CD14-positive monocyte (primary cell): ENCODE data around the gene KIF27. TPM values are rescaled to one million over a fixed set of nuclear protein-coding genes. Genes with fewer than 3 reads are reported as not detected.

Source experiments
- DNase-seq, 3 donors: peaks; one replicate each; pipeline ENCODE4 v3.0.0-alpha.2; 2011 to 2022
- H2AFZ ChIP-seq: 2 replicates; pipeline ENCODE4 v1.6.0; 2012; ENCODE audit warnings: mild to moderate bottlenecking, low read depth, low read length, inconsistent platforms; ENCODE audit not compliant: insufficient read depth, poor library complexity, severe bottlenecking
- H3K27ac ChIP-seq, 2 donors: 1 replicate in 1 of 2; 2 replicates in 1 of 2; pipeline ENCODE4 v1.5.1; 2012 to 2013; ENCODE audit warnings: low read length in 2 of 2, control low read depth in 1 of 2, inconsistent platforms in 1 of 2, low read depth in 1 of 2, mild to moderate bottlenecking in 1 of 2
- H3K27me3 ChIP-seq, 2 donors: one replicate each; pipeline versions ENCODE4 v1.6.0 to v1.6.1; 2011 to 2013; ENCODE audit warnings: low read length in 2 of 2; ENCODE audit not compliant: control insufficient read depth in 2 of 2, insufficient read depth in 2 of 2
- H3K36me3 ChIP-seq, 2 donors: replicated peaks in 1 of 2; 1 replicate in 1 of 2; 2 replicates in 1 of 2; pipeline versions ENCODE4 v1.5.1 to v1.6.1; 2012 to 2013; ENCODE audit warnings: low read length in 2 of 2, control low read depth in 1 of 2, inconsistent platforms in 1 of 2, mild to moderate bottlenecking in 1 of 2; ENCODE audit not compliant: insufficient read depth in 2 of 2, control insufficient read depth in 1 of 2
- H3K4me1 ChIP-seq, 2 donors: 1 replicate in 1 of 2; 2 replicates in 1 of 2; pipeline versions ENCODE4 v1.5.1 to v1.6.1; 2012 to 2013; ENCODE audit warnings: low read length in 2 of 2, control low read depth in 1 of 2, inconsistent platforms in 1 of 2, mild to moderate bottlenecking in 1 of 2, moderate library complexity in 1 of 2; ENCODE audit not compliant: insufficient read depth in 2 of 2, control insufficient read depth in 1 of 2
- H3K4me2 ChIP-seq: replicated peaks from 2 replicates; pipeline ENCODE3; 2012; ENCODE audit warnings: low read length, moderate library complexity, mild to moderate bottlenecking; ENCODE audit not compliant: poor library complexity, severe bottlenecking; ENCODE audit errors: extremely low read depth
- H3K4me3 ChIP-seq, 3 experiments: fragments of 200-600 bp in 1 of 3; sonication (generic) in 1 of 3; replicated peaks in 1 of 3; 1 replicate in 2 of 3; 2 replicates in 1 of 3; pipeline ENCODE4 v1.5.1; 2011 to 2013; ENCODE audit warnings: low read length in 3 of 3, mild to moderate bottlenecking in 3 of 3, control low read depth in 2 of 3, low read depth in 2 of 3, inconsistent platforms in 1 of 3, moderate library complexity in 1 of 3
- H3K79me2 ChIP-seq: 2 replicates; pipeline ENCODE4 v1.6.0; 2012; ENCODE audit warnings: mild to moderate bottlenecking, control low read depth, inconsistent platforms, low read length, moderate library complexity; ENCODE audit not compliant: insufficient read depth
- H3K9ac ChIP-seq: 2 replicates; pipeline ENCODE4 v1.6.0; 2017; ENCODE audit warnings: low read length, mild to moderate bottlenecking; ENCODE audit not compliant: insufficient read depth, poor library complexity, severe bottlenecking
- H3K9me3 ChIP-seq, 2 donors: replicated peaks in 1 of 2; 1 replicate in 1 of 2; 2 replicates in 1 of 2; pipeline versions ENCODE4 v1.5.1 to v1.6.1; 2012 to 2013; ENCODE audit warnings: low read length in 2 of 2, control low read depth in 1 of 2; ENCODE audit not compliant: control insufficient read depth in 1 of 2, insufficient read depth in 1 of 2
- H4K20me1 ChIP-seq: 2 replicates; pipeline ENCODE4 v1.6.0; 2012; ENCODE audit warnings: mild to moderate bottlenecking, low read length, control low read depth, moderate library complexity; ENCODE audit not compliant: insufficient read depth
- H3K27ac Mint-ChIP-seq, 7 donors: one replicate each; pipeline ENCODE4 v1.8.0; 2020; ENCODE audit warnings: mild to moderate bottlenecking in 7 of 7, mixed read lengths in 7 of 7, moderate library complexity in 6 of 7, inconsistent platforms in 2 of 7
- H3K27me3 Mint-ChIP-seq, 3 donors: one replicate each; pipeline ENCODE4 v1.8.0; 2021 to 2022; ENCODE audit warnings: low read depth in 3 of 3, mild to moderate bottlenecking in 3 of 3, mixed read lengths in 3 of 3, moderate library complexity in 3 of 3, inconsistent platforms in 1 of 3
- H3K36me3 Mint-ChIP-seq, 2 donors: one replicate each; pipeline ENCODE4 v1.8.0; 2020; ENCODE audit warnings: mixed read lengths in 2 of 2, inconsistent platforms in 1 of 2, mild to moderate bottlenecking in 1 of 2
- H3K4me1 Mint-ChIP-seq: one replicate; pipeline ENCODE4 v1.8.0; 2020; ENCODE audit warnings: mild to moderate bottlenecking, mixed read lengths
- H3K4me3 Mint-ChIP-seq, 2 donors: one replicate each; pipeline ENCODE4 v1.8.0; 2020; ENCODE audit warnings: mild to moderate bottlenecking in 2 of 2, mixed read lengths in 2 of 2, moderate library complexity in 1 of 2
- H3K9me3 Mint-ChIP-seq, 7 donors: one replicate each; pipeline ENCODE4 v1.8.0; 2020 to 2022; ENCODE audit warnings: mixed read lengths in 7 of 7, mild to moderate bottlenecking in 6 of 7, moderate library complexity in 6 of 7, inconsistent platforms in 2 of 7
- WGBS: methylation state at CpG from one replicate; pipeline ENCODE4 v1.1.5; 2013; ENCODE audit warnings: missing lambda C conversion rate; ENCODE audit not compliant: insufficient coverage; 5-methylcytosine and 5-hydroxymethylcytosine counted together
- intact Hi-C, 2 donors: fragments of 100-400 bp; cut with micrococcal nuclease; formaldehyde crosslinking; loops; one replicate each; pipeline versions ENCODE4 v1.15.0 to v1.15.1; 2023
- polyA plus RNA-seq, 3 donors: library from polyadenylated mRNA; depleted of rRNA in 1 of 3; unstranded in 2 of 3; stranded (reverse) in 1 of 3; fragments of 300-500 nt in 2 of 3; fragments of >200 nt in 1 of 3; fragmentation: Illumina TruSeq in 2 of 3; gene quantifications; 1 replicate in 2 of 3; 2 replicates in 1 of 3; pipeline ENCODE4 v1.2.3, GENCODE V29; 2012 to 2021
- TF ChIP-seq, protein P1 (sequence below): fragments of 200-600 bp; IDR thresholded peaks from one replicate; pipeline ENCODE4 v1.8.0; 2022; ENCODE audit warnings: antibody characterized with exemption, mild to moderate bottlenecking

KIF27 gene
- polyA plus RNA-seq, 3 donors, result 0.58 to 1.3 (median 1.1) TPM

DNA sequence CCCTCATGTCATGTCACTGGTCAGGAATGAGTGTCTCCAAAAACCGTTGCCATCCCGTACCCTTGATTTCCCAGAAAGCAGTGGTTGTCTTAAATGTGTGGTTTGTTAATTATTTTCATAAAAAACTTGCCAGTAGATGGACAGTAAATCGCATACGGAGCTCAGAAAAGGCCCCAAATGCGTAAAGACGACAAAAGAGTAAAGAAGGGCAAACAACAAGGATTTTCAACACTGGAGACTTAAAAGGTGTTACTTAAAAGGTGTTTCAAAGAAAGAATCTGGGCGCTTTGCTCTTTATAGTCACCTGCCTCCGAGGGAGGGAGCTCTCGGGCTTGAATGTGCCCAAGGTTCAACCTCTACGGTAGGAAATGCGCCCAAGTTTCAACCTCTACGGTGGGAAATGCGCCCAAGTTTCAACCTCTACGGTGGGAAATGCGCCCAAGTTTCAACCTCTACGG, 734 bp downstream of the KIF27 start:
- peak overlapping the region; percentile 91 to 97 (median 94) for H3K27ac Mint-ChIP-seq
- peaks cover 12% of the 10 kb centered on the region for H3K4me1 Mint-ChIP-seq
- Histone ChIP-seq H3K4me2 (peak overlapping the region; percentile 70), H3K27me3 (no peaks in the 10 kb centered on the region), H3K9ac (peak overlapping the region; percentile 93), H3K4me1 (peaks cover 15 to 20% of the 10 kb centered on the region in 2 donors), H3K79me2 (no peaks in the 10 kb centered on the region), H3K36me3 (no peaks in the 10 kb centered on the region), H3K9me3 (no peaks in the 10 kb centered on the region), H3K4me3 (peak overlapping the region; percentile 37 to 74 (median 60)), H2AFZ (peak overlapping the region; percentile 78), H4K20me1 (no peaks in the 10 kb centered on the region), H3K27ac (peak overlapping the region; percentile 77 to 85)
- TF ChIP-seq, protein P1, sequence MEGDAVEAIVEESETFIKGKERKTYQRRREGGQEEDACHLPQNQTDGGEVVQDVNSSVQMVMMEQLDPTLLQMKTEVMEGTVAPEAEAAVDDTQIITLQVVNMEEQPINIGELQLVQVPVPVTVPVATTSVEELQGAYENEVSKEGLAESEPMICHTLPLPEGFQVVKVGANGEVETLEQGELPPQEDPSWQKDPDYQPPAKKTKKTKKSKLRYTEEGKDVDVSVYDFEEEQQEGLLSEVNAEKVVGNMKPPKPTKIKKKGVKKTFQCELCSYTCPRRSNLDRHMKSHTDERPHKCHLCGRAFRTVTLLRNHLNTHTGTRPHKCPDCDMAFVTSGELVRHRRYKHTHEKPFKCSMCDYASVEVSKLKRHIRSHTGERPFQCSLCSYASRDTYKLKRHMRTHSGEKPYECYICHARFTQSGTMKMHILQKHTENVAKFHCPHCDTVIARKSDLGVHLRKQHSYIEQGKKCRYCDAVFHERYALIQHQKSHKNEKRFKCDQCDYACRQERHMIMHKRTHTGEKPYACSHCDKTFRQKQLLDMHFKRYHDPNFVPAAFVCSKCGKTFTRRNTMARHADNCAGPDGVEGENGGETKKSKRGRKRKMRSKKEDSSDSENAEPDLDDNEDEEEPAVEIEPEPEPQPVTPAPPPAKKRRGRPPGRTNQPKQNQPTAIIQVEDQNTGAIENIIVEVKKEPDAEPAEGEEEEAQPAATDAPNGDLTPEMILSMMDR, result no peak
- peak overlapping the region; percentile 83 to 89 for H3K4me3 Mint-ChIP-seq
- intact Hi-C loops, result loop anchor here (2.0 to 10.0 kb wide), 4 partner anchors 58 to 216 kb away; partner anchors contain the start of genes GKAP1 (in 1 of the 2), HNRNPK (in 1 of the 2), RMI1 (in 1 of the 2) and UBQLN1 (in 1 of the 2)
- H3K9me3 Mint-ChIP-seq, result no peaks in the 10 kb centered on the region
- DNase-seq, result peak in 1 of 3 donors; percentile 24
- peaks cover 0 to 4% (median 0%) of the 10 kb centered on the region in 3 donors for H3K27me3 Mint-ChIP-seq
- peaks cover 0 to 5% of the 10 kb centered on the region in 2 donors for H3K36me3 Mint-ChIP-seq
- WGBS, result under 1% methylated on average over 16 of the region's 16 CpGs

DNA sequence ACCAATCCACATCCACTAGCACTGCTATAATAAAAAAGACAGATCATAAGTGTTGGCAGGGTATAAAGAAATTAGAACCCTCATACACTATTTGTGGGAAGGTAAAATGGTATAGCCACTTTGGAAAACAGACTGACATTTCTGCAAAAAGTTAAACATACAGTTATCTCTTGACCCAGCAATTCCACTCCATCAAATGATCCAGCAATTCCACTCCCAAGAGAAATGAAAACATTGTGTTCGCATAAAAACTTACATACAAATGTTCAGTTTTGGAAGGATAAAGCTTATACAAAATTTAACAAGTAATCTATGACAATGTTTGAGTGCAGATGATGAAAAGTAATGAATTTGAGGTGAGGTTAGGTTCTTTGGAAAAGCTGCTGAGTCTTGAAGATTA, 2.1 kb downstream of the KIF27 start:
- Histone ChIP-seq H3K79me2 (no peaks in the 10 kb centered on the region), H3K9ac (no peak overlapping the region), H3K36me3 (no peaks in the 10 kb centered on the region), H3K4me1 (peaks cover 15 to 20% of the 10 kb centered on the region in 2 donors), H3K4me3 (no peak overlapping the region), H3K27me3 (no peaks in the 10 kb centered on the region), H3K27ac (no peak overlapping the region), H3K9me3 (no peaks in the 10 kb centered on the region), H4K20me1 (no peaks in the 10 kb centered on the region), H3K4me2 (no peak overlapping the region), H2AFZ (no peak overlapping the region)
- WGBS, result no CpG with 5 or more reads among the region's 1 CpG
- no peak for DNase-seq
- peaks cover 0 to 4% (median 0%) of the 10 kb centered on the region in 3 donors for H3K27me3 Mint-ChIP-seq
- peaks cover 12% of the 10 kb centered on the region for H3K4me1 Mint-ChIP-seq
- TF ChIP-seq, protein P1, result no peak
- no peaks in the 10 kb centered on the region for H3K9me3 Mint-ChIP-seq
- H3K27ac Mint-ChIP-seq, result no peak overlapping the region
- H3K36me3 Mint-ChIP-seq, result peaks cover 0 to 5% of the 10 kb centered on the region in 2 donors
- intact Hi-C loops, result loop anchor here in 1 of 2 donors (10.0 kb wide), 1 partner anchor 584 kb away; no protein-coding TSS in a partner anchor
- H3K4me3 Mint-ChIP-seq, result no peak overlapping the region
